Measurements from ENCODE around the gene ATG4B.
"Not testable (repeated sequence)": the region's sequence is repeated elsewhere in the genome, so short reads cannot be mapped to it uniquely, and the experiment has no call there.

ATG4B gene

GRCh38 chr2:241637018-241637794, at the start of gene ATG4B, which contains the start of gene THAP4:
TSS of gene ATG4B (plus strand) at chr2:241637693. CDS start at chr2:241637715, 22 bp downstream.
TSS of gene THAP4 (minus strand) at chr2:241637158. CDS start at chr2:241637017, 141 bp downstream.
- no peaks in the 10 kb centered on the region for H3K9me3 Mint-ChIP-seq
- peak within 1 kb of the TSS; percentile 94 for H3K27ac Mint-ChIP-seq
- H3K27me3 Mint-ChIP-seq: no peaks in the 10 kb centered on the region
- peak within 1 kb of the TSS; percentile 89 for H3K4me3 Mint-ChIP-seq
- DNase-seq: peak; percentile 90
- H3K4me1 Mint-ChIP-seq (ENCODE audit: low read depth): peaks cover 53% of the 10 kb centered on the region
- peaks cover 73% of the 10 kb centered on the region for H3K36me3 Mint-ChIP-seq (ENCODE audit: low read depth)

DNA sequence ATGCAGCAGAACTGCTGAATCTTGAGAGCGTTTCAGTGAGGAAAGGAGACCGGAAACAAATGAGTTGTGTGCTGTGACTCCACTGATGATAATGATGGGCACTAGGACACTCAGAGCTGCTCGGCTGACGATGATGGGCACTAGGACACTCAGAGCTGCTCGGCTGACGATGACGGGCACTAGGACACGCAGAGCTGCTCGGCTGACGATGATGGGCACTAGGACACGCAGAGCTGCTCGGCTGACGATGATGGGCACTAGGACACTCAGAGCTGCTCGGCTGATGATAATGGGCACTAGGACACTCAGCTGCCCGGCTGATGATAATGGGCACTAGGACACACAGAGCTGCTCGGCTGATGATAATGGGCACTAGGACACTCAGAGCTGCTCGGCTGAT, 47.6 kb upstream of the ATG4B start:
- H3K4me1 Mint-ChIP-seq (ENCODE audit: low read depth); DNase-seq; H3K4me3 Mint-ChIP-seq; H3K27ac Mint-ChIP-seq; H3K27me3 Mint-ChIP-seq: not testable (repeated sequence)
- Mint-ChIP-seq H3K9me3 (peaks cover 19% of the 10 kb centered on the region), H3K36me3 (ENCODE audit: low read depth) (peaks cover 26% of the 10 kb centered on the region)

- H3K27ac Mint-ChIP-seq; DNase-seq; H3K27me3 Mint-ChIP-seq; H3K4me1 Mint-ChIP-seq (ENCODE audit: low read depth); H3K4me3 Mint-ChIP-seq: not testable (repeated sequence)
- Mint-ChIP-seq H3K36me3 (ENCODE audit: low read depth) (peaks cover 25% of the 10 kb centered on the region), H3K9me3 (peaks cover 19% of the 10 kb centered on the region)
Measured at GRCh38 chr2:241590496-241591455, 46.7 kb upstream of the ATG4B start.

- Mint-ChIP-seq H3K4me1 (ENCODE audit: low read depth) (no peaks in the 10 kb centered on the region), H3K27ac (no peak overlapping the region), H3K27me3 (no peaks in the 10 kb centered on the region), H3K4me3 (no peak overlapping the region), H3K36me3 (ENCODE audit: low read depth) (peaks cover 36% of the 10 kb centered on the region), H3K9me3 (peaks cover 8% of the 10 kb centered on the region)
- DNase-seq: no peak
Measured at GRCh38 chr2:241592126-241592845, 45.2 kb upstream of the ATG4B start.

- H3K4me3 Mint-ChIP-seq: no peak overlapping the region
- no peak for DNase-seq
Measured at GRCh38 chr2:241593271-241593670, 44.2 kb upstream of the ATG4B start.

DNA sequence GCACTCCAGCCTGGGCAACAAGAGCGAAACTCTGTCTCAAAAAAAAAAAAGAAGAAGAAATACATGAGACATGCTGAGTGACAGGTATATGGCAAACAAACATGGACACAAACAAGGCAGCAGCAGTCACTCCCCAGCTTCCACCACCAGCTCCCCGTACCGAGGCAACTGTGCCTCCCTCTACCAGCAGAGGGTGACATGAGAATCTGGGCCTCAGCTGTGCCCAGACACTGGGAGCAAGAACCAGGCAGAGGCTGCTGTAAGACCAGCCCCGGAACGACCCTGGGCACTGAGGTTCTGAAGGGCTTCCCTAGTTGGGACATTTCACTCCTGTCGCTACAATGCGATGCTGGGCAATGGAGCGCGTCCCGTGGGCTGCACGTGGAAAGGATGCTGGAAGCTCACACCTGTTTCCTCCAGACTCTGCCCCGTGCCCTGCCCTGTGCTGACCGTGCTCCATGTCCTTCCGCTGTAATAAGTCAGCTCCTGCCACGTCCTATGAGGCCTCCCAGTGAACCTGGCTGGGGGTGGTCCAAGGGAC, 41.8 kb upstream of the ATG4B start:
- H3K36me3 Mint-ChIP-seq (ENCODE audit: low read depth): peaks cover 67% of the 10 kb centered on the region
- H3K9me3 Mint-ChIP-seq: no peaks in the 10 kb centered on the region
- no peak overlapping the region for H3K27ac Mint-ChIP-seq
- no peak for DNase-seq
- H3K4me3 Mint-ChIP-seq: no peak overlapping the region
- no peaks in the 10 kb centered on the region for H3K27me3 Mint-ChIP-seq
- H3K4me1 Mint-ChIP-seq (ENCODE audit: low read depth): no peaks in the 10 kb centered on the region

More at GRCh38 chr2:241593271-241593670, 44.2 kb upstream of the ATG4B start:
- no peak overlapping the region for H3K27ac Mint-ChIP-seq
- peaks cover 4% of the 10 kb centered on the region for H3K9me3 Mint-ChIP-seq
- no peaks in the 10 kb centered on the region for H3K4me1 Mint-ChIP-seq (ENCODE audit: low read depth)
- H3K27me3 Mint-ChIP-seq: no peaks in the 10 kb centered on the region
- H3K36me3 Mint-ChIP-seq (ENCODE audit: low read depth): peaks cover 46% of the 10 kb centered on the region

DNA sequence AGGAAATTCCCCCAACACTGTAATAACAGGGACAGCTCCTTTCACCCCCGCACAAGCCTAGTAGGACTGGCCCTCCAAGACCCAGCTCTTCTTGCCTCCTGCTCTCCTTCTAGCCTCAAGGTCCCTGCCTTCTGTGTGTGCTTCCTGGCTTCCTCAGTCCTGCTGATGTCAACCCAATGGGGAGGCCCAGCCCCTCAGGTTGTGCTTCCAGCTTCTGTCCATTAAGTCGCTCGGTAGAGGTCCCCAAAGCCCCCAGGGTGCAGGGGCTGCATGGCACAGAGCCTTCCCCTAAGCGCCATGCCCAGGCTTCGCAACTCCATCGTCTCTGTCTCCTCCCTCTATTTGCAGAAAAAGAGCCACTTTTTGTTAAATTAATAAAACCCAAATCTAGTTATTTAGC, 39.9 kb upstream of the ATG4B start:
- H3K36me3 Mint-ChIP-seq (ENCODE audit: low read depth): peaks cover 86% of the 10 kb centered on the region

GRCh38 chr2:241598061-241598460, 39.4 kb upstream of the ATG4B start:
- Mint-ChIP-seq H3K4me3 (no peak overlapping the region), H3K9me3 (no peaks in the 10 kb centered on the region), H3K36me3 (ENCODE audit: low read depth) (peaks cover 91% of the 10 kb centered on the region), H3K27me3 (no peaks in the 10 kb centered on the region), H3K4me1 (ENCODE audit: low read depth) (no peaks in the 10 kb centered on the region), H3K27ac (no peak overlapping the region)
- DNase-seq: no peak

More for the DNA sequence above, 39.9 kb upstream of the ATG4B start:
- no peaks in the 10 kb centered on the region for H3K4me1 Mint-ChIP-seq (ENCODE audit: low read depth)
- H3K9me3 Mint-ChIP-seq: no peaks in the 10 kb centered on the region
- no peak overlapping the region for H3K27ac Mint-ChIP-seq
- no peak overlapping the region for H3K4me3 Mint-ChIP-seq
- no peak for DNase-seq
- no peaks in the 10 kb centered on the region for H3K27me3 Mint-ChIP-seq

DNA sequence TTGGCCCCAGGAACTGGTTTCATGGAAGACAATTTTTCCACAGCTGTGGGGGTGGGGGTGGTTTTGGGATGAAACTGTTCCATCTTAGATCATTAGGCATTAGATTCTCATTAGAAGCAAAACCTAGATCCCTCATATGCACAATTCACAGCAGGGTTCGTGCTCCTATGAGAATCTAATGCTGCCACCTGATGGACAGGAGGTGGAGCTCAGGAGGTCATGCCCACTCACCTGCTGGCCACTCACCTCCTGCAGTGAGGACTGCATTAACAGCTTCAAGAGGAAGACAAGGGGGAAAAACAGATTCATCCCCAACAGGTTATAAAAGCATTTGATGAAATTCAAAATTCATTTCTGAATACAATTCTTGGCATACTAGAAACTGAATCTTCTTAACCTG, 39.0 kb upstream of the ATG4B start:
- Mint-ChIP-seq H3K36me3 (ENCODE audit: low read depth) (peaks cover 91% of the 10 kb centered on the region), H3K27me3 (no peaks in the 10 kb centered on the region), H3K27ac (no peak overlapping the region), H3K4me3 (no peak overlapping the region), H3K9me3 (no peaks in the 10 kb centered on the region), H3K4me1 (ENCODE audit: low read depth) (no peaks in the 10 kb centered on the region)
- DNase-seq: no peak

GRCh38 chr2:241599615-241600014, 37.9 kb upstream of the ATG4B start:
- no peaks in the 10 kb centered on the region for H3K9me3 Mint-ChIP-seq
- H3K4me3 Mint-ChIP-seq: no peak overlapping the region
- no peaks in the 10 kb centered on the region for H3K27me3 Mint-ChIP-seq
- H3K27ac Mint-ChIP-seq: no peak overlapping the region
- no peak for DNase-seq
- H3K36me3 Mint-ChIP-seq (ENCODE audit: low read depth): peaks cover 86% of the 10 kb centered on the region
- H3K4me1 Mint-ChIP-seq (ENCODE audit: low read depth): no peaks in the 10 kb centered on the region

- Mint-ChIP-seq H3K36me3 (ENCODE audit: low read depth) (peaks cover 89% of the 10 kb centered on the region), H3K27me3 (no peaks in the 10 kb centered on the region), H3K4me1 (ENCODE audit: low read depth) (no peaks in the 10 kb centered on the region), H3K27ac (no peak overlapping the region), H3K4me3 (no peak overlapping the region), H3K9me3 (no peaks in the 10 kb centered on the region)
- no peak for DNase-seq
Measured at GRCh38 chr2:241601841-241602240, 35.7 kb upstream of the ATG4B start.

DNA sequence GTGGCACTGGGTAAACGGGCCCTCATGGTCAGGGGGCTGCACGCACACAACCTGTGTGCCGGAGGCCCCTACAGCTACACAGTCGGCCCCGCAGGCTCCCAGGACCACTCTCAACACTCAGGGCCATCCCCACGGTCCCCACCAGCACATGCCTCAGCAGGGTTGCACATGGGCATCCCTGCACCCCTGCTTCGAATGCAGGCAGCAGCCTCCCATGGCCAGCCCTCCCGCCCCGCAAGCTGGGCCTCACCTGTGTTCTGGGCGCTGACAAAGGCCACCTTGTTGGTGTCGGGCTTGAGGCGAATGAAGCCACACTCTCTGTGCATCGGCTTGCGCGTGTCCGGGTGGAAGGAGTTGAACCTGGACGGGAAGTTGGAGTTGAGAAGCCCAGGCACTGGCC, 34.8 kb upstream of the ATG4B start:
- Mint-ChIP-seq H3K27me3 (no peaks in the 10 kb centered on the region), H3K9me3 (no peaks in the 10 kb centered on the region), H3K4me1 (ENCODE audit: low read depth) (no peaks in the 10 kb centered on the region), H3K27ac (no peak overlapping the region), H3K4me3 (no peak overlapping the region), H3K36me3 (ENCODE audit: low read depth) (peaks cover 90% of the 10 kb centered on the region)
- DNase-seq: no peak

GRCh38 chr2:241603686-241604085, 33.8 kb upstream of the ATG4B start:
- Mint-ChIP-seq H3K27me3 (no peaks in the 10 kb centered on the region), H3K9me3 (no peaks in the 10 kb centered on the region), H3K27ac (no peak overlapping the region), H3K4me1 (ENCODE audit: low read depth) (peaks cover 3% of the 10 kb centered on the region), H3K36me3 (ENCODE audit: low read depth) (peaks cover 89% of the 10 kb centered on the region), H3K4me3 (no peak overlapping the region)
- DNase-seq: no peak

DNA sequence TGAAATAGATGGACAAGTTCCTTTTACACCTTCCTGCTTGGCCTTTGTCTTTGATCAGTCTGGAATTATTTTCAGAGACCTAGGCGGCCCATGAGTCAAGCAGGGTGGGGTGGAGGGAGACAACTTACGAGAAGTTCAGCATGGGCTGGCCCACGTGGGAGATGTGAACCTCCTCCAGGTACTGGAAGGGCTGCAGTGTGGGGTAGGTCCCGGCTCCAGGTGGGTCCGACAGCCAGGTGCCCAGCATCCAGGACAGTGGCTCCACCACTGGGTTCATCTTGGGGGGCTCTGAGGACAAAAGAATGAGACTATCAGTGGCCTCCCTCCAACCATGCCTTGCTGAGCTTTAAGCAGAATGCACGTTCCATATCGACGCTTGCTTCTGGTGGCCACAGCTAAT, 31.3 kb upstream of the ATG4B start:
- peaks cover 71% of the 10 kb centered on the region for H3K36me3 Mint-ChIP-seq (ENCODE audit: low read depth)
- no peak overlapping the region for H3K27ac Mint-ChIP-seq
- peaks cover 18% of the 10 kb centered on the region for H3K4me1 Mint-ChIP-seq (ENCODE audit: low read depth)
- no peak for DNase-seq
- H3K9me3 Mint-ChIP-seq: no peaks in the 10 kb centered on the region
- H3K27me3 Mint-ChIP-seq: no peaks in the 10 kb centered on the region
- H3K4me3 Mint-ChIP-seq: no peak overlapping the region
